Measurements from ENCODE around the gene TEX12.
"Not testable (repeated sequence)": the region's sequence is repeated elsewhere in the genome, so short reads cannot be mapped to it uniquely, and the experiment has no call there.

TEX12 gene

GRCh38 chr11:112163875-112164685, 3.1 kb upstream of the TEX12 start, which contains the start of gene IL18:
Gene IL18 (minus strand): TSS chr11:112164094. CDS start chr11:112155053, 9,041 bp downstream.
- DNase-seq (ENCODE audit: low spot score), result no peak

DNA sequence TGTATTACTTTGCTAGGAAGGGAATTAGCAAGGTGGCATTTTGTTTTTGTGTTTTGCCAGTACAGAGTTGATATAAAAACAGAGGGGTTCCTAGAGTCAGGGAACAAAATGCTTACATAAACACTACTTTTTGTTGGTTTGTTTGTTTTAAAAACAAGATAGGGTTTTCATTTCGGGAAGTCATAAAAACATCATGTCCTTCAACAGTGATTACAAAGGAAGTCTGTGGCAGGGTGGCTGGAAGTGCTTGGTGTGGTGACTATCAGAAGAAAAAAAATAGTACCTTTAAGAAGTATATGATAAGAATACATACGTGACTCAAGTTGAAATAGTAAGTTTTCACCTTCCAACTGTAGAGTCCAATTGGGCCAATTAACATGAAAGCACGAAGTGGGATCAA, 2.1 kb upstream of the TEX12 start:
- no peak for DNase-seq (ENCODE audit: low spot score)

DNA sequence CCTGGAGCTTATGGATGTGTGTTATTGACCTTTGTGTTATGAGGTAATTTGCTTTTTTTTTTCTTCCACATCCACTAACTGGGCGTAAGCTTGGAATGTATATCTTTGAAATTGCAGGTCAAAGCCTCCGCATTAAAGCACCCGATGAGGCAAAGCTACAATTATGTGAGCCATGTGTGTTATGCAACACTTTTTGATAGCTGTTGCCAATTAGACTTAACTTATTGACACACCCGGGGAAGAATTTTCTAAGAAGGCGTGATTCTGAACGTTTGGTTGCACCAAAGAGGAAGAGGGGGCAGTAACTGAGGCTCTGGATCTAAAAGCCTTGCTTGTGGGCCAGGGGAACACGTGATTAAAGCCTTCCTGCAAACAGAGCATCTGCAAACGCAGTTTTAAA, 610 bp upstream of the TEX12 start:
- DNase-seq (ENCODE audit: low spot score), result no peak

GRCh38 chr11:112172362-112172994, 5.3 kb downstream of the TEX12 start:
- DNase-seq (ENCODE audit: low spot score), result no peak

DNA sequence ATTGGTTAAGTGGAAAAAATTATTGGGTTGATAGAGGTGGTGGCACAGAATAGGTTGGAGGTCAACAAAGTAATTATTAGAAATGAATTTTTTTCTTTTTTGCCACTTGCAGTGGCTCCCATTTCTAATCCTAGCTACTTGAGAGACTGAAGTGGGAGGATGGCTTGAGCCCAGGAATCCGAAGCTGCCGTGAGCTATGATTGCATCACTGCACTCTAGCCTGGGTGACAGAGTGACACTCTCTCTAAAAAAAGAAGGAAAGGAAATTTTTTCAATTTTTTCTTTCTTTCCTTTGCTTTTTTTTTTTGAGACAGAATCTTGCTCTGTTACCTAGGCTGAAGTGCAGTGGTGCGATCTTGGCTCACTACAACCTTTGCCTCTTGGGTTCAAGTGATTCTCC, 6.0 kb downstream of the TEX12 start:
- no peak for DNase-seq (ENCODE audit: low spot score)

GRCh38 chr11:112174789-112175598, 7.8 kb downstream of the TEX12 start, which contains the start of gene BCO2:
Gene BCO2 (plus strand): TSS chr11:112175512. CDS start chr11:112175602, 90 bp downstream.
- DNase-seq (ENCODE audit: low spot score), result peak; percentile 89

- DNase-seq (ENCODE audit: low spot score), result no peak
Observed at GRCh38 chr11:112175599-112175952, 8.4 kb downstream of the TEX12 start.

DNA sequence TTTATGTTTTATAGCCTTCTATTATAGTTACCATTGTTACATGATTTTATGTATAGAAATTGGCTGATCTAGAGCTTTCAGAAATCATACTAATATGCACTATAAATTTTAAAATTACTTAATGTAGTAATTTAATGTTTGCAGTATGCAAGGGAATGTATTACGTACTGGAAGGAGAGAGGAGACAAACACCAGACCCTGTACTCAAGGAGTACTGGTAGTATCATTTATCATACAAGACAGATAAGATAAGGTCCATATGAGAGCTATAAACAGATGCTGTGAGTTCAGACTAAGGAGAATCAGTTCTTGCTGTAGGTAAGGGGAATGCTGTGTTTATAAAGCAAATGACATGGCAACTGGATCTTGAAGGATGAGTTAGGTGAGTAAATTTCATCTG, 8.9 kb downstream of the TEX12 start:
- DNase-seq (ENCODE audit: low spot score), result no peak

GRCh38 chr11:112177589-112177988, 10.4 kb downstream of the TEX12 start:
- no peak for DNase-seq (ENCODE audit: low spot score)

- no peak for DNase-seq (ENCODE audit: low spot score)
Observed at GRCh38 chr11:112178428-112178827, 11.3 kb downstream of the TEX12 start.

DNA sequence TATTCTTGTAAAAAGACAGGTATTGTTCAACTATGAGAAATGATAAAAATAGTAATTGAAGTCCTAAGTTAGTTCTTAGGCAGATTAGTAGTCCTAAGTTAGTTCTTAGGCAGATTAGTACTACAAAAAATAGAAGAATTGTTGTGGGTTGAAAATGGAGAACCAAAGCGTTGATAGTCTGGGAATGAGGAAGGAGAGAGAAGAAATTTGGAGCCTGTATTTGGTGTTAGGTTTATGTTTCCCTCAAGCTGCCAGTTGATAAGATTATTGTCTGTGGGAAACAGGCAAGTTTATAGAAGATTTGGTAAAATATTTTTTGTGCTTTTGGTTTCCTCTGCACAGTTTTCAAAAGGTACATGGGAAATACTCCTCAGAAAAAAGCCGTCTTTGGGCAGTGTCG, 11.8 kb downstream of the TEX12 start:
- DNase-seq (ENCODE audit: low spot score), result no peak

GRCh38 chr11:112179601-112180000, 12.4 kb downstream of the TEX12 start:
- DNase-seq (ENCODE audit: low spot score), result no peak

DNA sequence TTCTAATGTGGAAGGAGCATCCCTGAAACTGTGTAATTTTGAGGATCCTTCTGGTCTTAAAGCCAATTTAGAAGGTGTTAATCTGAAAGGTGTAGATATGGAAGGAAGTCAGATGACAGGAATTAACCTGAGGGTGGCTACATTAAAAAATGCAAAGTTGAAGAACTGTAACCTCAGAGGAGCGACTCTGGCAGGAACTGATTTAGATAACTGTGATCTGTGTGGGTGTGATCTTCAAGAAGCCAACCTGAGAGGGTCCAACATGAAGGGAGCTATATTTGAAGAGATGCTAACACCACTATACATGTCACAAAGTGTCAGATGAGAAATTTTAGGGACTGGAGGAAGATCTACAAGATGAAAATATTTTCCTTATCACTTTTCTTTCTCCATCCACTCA, 15.7 kb downstream of the TEX12 start:
- DNase-seq (ENCODE audit: low spot score), result no peak

DNA sequence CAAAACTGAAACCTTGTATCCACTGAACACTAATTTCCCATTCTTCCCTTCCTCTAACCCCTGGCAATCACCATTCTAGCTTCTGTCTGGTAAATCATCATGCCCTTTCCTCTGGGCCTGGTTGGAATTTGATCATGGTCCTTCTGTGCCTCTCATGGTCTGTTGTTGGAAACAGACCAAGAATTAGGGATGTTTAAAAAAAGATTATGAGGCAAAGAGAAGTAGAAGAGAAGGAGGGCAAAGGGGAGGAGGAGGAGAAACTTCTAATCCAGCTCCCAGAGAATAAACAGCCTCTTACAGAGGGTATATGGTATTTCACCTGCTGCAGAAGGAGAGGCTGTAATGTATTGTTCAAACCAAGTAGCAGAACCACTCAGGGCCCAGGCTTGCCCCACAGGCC, 18.7 kb downstream of the TEX12 start:
- DNase-seq (ENCODE audit: low spot score), result no peak

GRCh38 chr11:112186304-112186703, 19.1 kb downstream of the TEX12 start:
- DNase-seq (ENCODE audit: low spot score), result no peak

DNA sequence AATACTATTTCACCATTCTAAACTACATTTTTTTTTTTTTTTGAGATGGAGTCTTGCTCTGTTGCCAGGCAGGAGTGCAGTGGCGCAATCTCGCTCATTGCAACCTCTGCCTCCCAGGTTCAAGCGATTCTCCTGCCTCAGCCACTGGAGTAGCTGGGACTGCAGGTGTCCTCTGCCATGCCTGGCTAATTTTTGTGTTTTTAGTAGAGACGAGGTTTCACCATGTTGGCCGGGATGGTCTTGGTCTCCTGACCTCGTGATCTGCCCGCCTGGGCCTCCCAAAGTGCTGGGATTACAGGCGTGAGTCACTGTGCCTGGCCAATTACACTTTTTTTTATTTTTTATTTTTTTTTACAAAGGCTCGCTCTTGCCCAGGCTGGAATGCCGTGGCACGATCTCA, 27.9 kb downstream of the TEX12 start:
- not testable (repeated sequence) for DNase-seq (ENCODE audit: low spot score)

GRCh38 chr11:112195951-112196351, 28.8 kb downstream of the TEX12 start:
- DNase-seq (ENCODE audit: low spot score), result no peak

GRCh38 chr11:112196519-112197087, 29.4 kb downstream of the TEX12 start:
- no peak for DNase-seq (ENCODE audit: low spot score)

DNA sequence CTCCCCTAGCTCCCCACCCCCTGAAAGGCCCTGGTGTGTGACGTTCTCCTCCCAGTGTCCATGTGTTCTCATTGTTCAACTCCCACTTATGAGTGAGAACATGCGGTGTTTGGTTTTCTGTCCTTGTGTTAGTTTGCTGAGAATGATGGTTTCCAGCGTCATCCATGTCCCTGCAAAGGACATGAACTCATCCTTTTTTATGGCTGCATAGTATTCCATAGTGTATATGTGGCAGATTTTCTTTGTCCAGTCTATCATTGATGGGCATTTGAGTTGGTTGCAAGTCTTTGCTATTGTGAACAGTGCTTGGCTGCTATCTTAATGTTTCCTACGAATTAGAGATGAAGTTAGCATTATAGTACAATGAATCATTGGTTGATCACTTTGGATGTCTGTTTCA, 31.9 kb downstream of the TEX12 start:
- DNase-seq (ENCODE audit: low spot score), result not testable (repeated sequence)

GRCh38 chr11:112200252-112200651, 33.1 kb downstream of the TEX12 start:
- DNase-seq (ENCODE audit: low spot score), result no peak

- no peak for DNase-seq (ENCODE audit: low spot score)
Observed at GRCh38 chr11:112206071-112206470, 38.9 kb downstream of the TEX12 start.

- no peak for DNase-seq (ENCODE audit: low spot score)
Observed at GRCh38 chr11:112210890-112211289, 43.7 kb downstream of the TEX12 start.
